Posterior vena cava (tissue), 2 donors: ENCODE data around the gene IRX4. TPM values are rescaled to one million over a fixed set of nuclear protein-coding genes. Genes with fewer than 3 reads are reported as not detected.

ENCODE experiments used
- DNase-seq: peaks from one replicate; pipeline ENCODE4 v3.0.0-alpha.2; 2020; ENCODE audit warnings: low spot score
- intact Hi-C, 2 donors: fragments of 100-400 bp; cut with DNase I; formaldehyde crosslinking; loops; one replicate each; pipeline versions ENCODE4 v1.14.1 to v1.14.2; 2022 to 2023
- total RNA-seq, 2 donors: library from RNA; stranded (reverse); fragmentation: NEBNext Ultra II Directional; extraction: Animal tissue kit (Norgen Biotek cat#: 25700); gene quantifications; one replicate each; pipeline ENCODE4 v1.2.1, GENCODE V29; 2021
- donor health status: DM: yes; HTN: yes; CAD: no.
- donor health status: DM: yes; HTN: yes; CAD: no.

Gene IRX4
- total RNA-seq, 2 donors from 2014 or later: not detected

DNA sequence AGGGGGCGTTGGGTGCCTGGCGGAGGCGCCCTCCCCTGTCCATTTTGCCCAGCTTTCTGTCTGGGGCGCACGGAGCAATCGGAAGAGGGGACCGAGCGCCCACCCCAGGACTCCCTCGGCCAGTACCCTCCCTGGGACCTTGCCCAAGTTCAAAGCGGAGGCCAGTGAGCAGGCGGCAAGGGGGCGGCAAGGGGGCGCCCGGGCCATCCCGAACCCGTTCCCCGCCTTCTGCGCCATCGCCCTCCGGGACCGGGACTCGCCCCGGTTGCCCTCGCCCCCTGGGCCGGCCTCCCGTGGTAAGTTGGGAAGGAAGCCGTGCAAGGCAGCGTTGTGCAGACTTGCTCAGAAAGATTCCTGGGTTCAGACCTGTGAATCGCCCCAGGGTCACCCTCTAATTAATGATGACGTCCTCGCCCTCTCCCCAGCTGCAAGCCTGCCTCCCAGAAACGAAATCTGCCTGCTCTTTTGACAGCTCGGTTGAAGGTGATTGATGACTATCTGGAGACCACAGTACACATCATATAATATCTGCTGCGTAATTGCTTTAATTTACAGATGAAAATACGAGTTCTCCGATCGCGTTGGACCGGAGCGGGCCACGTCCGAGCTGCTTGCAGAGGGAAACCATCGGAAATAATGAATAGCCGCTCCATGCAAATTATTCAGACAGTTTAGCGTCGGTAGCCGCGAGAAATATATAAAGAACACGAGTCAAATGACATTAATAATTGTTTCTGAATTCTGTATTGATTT lies 1.4 kb upstream of the IRX4 start:
- intact Hi-C loops: no loop called here
- no peak for DNase-seq

DNA sequence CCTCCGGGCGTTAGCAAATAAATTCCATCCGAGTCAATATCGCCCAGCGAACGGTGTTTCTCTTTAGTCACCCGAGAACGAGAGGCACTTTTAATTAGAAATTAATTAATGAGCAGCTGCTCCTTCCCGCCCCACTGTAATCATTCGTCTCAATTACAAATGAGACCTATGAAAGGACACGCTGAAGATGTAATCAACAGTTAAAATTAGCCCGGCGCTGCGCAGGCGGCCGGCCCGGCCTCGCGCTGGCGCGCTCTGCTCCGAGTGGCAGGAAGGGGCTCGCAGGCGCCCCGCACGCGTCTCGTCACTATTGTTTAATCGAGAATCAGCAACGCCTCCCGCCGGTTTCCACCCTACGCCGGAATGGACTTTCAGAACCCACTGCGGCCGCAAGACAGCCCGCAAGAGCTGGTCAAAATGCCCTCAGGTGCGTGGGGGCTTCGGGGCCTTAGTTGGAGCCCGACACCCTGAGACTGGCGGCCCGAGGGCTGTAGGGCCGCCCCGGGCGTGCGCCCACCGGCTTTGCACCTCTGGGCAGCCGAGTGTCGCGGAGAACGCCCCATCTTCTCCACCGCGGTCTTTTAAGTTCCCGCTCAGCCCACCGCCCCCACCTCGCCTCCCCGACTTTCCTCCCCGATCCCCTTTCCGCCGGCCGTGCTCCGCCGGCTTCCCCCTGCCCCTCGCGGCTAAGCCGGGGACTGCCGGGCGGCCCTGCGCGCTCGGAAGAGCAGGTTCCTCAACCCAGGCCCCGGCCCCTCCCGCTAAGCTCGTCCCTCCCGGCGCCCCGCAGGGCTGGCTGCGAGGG lies 597 bp upstream of the IRX4 start:
- intact Hi-C loops: no loop called here

DNA sequence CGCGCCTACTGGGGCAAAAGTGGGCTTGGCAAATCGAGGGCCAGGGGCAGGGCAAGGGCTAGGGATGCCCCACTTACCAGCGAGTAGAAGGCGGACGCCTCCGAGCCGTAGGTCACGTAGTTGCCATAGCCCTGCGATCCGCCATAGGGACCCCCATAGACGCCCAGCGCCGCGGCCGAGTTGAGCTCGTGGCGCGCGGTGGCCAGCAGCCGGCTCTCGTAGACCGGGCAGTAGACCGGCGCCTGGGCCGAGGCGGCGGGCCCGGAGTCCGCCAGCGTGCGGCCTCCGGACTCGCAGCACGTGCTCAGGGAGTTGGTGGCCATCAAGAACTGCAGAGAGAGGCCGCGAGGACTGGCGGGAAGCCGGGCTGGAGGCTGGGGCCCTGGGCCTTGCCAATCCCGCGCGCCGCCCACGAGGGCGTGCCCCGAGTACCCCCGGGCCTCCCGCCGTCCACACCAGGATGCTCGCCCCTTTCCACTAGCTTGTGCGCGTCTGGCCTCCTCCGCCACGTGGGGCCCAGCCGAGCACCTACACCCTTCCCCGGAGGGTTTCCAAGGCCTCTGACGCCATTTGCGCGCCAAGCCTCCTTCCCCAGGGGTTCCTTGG lies 891 bp downstream of the IRX4 start:
- intact Hi-C loops: no loop called here
- no peak for DNase-seq

More for the DNA sequence above, 597 bp upstream of the IRX4 start:
- no peak for DNase-seq

DNA sequence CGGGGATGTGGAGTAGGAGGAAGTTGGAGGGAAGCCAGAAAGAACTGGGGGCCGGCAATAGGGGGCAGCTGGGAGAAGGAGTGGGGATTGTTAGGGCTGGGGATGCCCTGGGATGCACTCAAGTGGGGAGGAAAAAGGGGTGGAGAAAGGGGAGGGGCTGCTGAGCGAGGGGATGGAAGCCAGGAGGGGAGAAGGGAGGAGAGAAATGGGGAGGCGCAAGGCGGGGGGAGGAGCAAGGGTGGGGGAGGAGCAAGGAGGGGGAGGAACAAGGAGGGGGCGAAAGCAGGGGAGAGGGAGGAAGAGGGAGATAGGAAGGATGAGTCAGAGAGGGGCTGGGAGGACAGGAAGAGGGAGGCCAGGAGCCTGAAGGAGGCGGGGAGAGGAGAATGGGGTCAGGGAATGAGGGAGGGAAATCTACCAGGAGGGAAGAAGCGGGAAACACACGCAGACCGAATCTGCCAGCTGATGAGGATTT lies 1.6 kb downstream of the IRX4 start:
- intact Hi-C loops: no loop called here
- no peak for DNase-seq

DNA sequence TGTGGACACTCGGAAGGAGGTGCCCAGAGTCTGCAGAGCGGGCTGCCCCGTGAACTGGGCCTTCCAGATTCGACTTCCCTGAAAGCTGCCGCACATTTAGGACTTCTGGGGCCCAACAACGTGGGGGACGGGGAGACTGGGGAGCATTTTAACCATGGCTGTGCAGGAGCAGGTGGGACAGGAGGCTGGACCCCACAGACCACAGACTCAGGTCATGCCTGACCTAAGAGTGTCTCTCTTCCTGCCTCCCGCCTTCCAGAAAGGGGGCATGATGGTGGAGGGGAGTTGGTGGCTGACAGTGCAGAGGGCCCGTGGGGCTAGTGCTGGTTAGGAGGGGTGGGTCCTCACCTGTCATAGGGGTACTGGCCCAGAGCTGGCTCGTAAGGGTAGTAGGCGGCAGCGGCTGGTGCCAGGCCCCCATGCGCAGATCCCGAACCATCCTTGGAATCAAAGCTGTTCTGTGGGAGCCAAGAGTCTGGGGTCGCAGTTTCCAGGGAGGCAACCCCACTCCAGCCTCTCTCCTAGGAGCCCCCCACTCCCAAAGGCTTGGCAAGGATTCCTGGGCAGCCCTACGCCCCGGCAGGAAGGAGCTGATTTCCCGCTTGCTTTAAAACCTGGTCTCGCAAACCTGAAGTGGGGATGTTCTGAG lies 2.2 kb downstream of the IRX4 start:
- DNase-seq: no peak
- intact Hi-C loops: no loop called here

DNA sequence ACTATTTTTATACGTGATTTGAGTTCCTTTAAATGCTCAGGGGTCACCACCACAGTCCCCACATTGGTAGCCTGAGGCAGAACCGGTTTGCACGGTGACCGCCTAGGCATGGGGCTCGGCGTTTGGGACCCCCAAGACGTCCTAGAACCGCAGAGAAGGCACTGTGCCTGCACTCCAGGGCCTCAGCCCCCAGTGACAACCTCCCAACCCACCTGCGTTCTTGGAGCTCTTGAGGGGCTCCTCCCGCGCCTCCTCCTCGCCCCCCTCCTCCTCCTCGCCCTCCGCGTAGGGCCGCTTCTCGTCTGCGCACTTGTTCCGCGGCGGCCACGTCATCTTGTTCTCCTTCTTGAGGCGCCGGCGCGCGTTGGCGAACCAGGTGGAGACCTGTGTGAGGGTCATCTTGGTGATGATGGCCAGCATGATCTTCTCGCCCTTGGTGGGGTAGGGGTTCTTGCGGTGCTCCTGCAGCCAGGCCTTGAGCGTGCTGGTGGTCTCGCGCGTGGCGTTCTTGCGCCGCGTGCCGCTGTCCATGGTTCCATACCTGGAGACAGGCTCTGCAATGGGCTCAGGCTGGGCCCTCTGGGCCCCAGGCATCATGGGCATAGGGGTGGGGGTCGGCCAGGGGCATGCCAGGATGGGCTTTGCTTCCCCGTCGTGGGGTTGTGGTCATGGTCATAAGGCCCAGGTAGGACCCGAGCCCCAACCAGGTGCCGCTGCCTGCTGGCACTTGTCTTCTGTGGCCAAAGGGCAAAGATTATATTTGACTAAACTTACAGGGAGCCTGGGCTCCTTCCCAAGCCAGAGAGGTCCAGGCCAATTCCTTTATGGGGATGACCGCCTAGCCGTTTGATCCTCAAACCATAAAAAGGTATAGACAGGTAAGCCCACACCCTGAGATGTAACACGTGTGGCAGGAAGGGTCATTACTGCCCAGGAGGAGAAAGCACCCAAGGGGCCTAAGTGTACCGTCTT lies 3.1 kb downstream of the IRX4 start:
- DNase-seq: no peak
- intact Hi-C loops: no loop called here

DNA sequence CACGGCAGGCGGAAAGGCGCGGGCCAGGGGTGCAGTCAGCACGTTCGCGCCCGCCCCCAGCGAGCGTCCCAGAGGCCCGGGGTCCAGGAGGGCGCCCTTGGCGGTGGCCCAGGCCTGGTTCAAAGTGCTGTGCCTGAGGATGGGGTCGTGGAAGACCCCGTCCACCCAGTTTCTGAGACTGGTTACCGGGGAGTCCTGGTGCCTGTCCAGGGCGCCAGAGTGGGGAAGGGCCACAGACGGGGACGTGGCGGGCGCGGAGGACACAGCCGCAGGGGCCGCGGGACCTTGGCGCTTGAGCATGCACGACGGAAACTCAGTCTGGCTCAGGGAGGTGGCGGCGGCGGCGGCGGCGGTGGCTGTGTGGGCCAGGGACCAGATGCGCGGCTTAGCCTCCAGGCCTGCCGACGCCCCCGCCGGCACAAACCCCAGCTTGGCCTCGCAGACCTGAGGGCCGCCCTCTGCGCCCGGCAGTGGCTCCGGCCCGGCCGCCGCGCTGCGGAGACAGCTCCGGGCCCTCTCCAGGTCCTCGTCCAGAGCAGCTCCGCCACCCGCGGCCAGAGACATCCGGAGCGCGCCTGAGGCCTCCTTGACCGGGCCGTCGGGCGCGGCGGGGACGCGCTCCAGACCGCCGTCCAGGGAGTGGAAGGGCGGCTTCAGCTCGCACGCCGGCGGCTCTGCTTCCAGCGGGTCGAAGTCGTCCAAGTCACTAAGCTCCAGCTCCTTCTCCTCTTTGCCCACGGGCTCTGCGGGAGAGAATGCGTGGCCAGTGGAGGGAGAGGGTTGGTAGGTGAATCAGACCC lies 4.5 kb downstream of the IRX4 start:
- intact Hi-C loops: no loop called here
- no peak for DNase-seq

DNA sequence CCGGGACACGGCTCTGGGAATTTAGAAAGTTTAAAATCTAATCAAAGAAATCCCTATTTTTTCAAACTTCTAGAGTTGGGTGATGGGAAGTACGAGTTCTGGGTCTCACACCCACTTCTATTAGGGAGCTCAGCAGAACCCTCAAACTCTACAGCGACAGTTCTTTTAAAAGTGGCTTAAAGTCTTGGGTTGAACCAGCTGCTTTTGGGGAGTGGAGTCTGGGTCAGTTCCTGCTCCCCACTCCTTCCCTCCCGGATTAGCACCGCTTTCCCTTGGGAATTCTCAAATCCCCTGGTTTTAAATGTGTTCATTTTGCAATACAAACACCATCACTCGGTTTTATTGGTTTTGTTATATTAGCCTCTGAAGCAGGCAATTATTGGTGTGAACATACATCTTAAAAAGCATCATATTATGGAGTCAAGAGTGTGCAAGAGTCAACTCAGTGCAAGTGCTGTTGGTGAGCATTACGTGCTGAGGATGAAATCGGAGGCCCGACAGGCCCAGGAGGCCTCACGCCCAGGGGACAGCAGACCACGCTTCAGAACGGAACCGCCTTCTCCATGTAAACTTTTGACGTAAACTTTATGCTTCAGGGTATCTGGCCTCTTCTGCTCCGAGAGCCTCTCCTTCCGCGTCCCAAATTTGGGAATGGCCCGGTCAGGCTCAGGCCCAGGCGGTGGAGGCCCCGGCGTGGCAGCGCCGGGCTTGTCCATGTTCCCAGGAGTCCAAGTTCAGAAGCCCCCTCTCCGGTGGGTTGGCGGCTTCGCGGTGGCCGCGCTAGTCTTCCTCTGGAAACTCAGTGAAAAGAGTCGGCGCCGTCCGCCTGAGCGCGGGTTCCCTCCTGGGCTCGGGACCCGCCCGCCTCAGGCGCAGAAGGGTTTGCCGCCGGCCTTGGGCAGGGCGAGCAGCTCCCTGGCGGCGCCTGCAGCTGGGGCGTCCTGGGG lies 5.3 kb downstream of the IRX4 start:
- intact Hi-C loops: no loop called here
- DNase-seq: no peak

DNA sequence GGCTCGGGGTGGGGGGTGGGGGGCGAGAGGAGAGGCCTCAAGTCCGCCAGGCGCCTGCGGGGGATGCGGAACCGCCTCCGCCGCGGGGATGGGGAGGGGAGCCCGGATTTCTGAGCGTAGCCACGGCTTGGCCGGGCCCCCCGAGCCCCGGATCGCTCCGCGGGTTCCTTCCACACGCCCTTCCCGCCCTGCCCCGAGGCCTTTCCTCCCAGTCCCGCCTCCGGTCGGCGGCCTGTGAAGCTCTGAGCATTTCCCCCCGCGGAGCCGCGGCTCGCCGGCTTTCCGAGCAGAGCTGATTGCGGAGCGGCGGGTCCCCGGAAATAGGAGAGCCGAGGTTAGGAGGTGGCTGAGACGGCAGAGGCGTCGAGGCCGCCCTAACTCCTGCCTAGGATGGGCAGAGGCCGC lies 6.1 kb downstream of the IRX4 start:
- no peak for DNase-seq
- intact Hi-C loops: no loop called here

DNA sequence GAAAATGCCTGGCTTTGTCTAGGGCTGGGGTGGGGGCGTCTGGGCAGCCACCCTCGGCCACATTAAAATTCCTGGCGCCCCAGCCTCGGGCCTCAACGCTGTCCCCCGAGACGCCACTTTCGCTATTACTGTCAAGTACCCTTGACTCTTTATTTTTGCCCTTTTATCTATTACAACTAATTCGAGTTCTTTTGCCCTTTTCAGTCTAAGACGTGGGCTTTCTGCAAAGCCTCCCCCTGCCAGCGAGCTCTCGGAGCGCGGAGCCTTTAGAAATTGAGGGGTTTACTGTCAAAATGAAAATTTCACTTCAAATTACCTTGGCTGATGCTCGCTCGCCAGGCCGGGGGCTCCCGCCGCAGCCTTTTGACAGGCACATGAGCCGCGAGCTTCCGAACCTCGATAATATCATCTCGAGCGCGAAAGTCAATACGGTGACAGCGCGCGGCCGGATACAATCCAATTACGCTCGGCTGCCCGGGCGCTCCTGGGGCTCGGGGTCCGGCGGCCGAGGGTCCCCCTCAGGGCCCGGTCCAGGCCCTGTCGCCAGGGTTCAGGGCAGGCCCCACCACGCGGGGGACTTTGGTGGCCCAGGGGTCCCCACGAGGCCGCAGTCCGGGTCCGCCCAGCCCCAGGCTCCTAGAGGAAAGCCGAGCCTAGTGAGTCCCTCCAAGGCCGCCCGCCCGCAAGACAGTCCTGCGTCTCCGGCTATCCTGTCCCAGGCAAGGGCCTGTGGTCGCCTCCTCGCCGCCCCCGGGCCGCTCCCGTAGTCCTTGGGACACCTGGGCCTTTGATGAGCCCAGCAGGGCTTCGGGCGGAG lies 6.7 kb downstream of the IRX4 start:
- intact Hi-C loops: no loop called here

DNA sequence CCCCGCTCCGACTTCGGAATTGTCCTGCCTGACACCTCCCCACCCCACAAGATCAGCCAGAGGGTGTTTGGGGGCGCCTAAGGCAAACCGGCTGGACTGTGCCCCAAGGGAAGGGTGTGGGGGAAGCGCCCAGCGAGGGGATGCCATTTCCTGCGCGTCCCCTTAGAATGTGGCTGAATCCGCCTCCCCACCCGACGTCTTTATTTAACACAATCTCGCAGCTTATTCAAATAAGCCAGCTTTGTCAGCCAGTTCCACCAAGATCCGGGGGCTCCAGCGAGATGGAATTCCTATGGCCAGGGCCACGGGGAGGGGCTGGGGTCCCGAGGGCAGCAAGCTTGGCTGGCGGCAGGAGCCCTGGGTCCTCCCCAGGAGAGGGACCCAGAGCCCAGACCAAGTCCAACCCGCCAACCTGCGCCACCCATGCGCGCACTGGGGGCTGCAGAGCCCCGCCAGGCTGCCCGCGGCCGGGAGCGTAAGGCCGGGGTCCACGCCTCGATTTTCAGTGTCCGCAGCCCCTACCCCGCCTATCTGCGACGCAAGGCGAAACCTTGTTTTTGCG lies 7.4 kb downstream of the IRX4 start:
- intact Hi-C loops: no loop called here
- DNase-seq: no peak

More for the DNA sequence above, 6.7 kb downstream of the IRX4 start:
- DNase-seq: no peak

DNA sequence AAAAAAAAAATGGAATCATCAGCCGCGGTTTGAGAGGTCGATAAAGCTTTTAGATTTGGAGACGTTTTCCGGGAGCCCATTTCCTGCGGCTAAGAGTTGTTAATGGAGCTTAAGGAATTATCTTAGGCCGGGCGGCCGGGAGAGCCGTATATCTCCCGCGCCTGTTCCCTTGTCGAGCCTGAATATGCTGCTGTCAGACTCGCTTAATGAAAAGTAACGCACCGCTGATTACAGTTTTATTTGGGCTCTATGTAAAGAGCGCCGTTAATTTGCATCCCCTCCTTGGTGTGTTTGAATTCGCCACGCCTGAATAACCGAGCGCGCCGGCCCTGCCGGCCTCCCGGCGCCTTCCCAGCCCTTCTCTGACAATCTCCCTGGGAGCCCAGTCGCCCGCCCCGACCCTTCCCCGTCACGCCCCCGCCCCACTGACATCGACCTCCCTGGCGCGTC lies 7.9 kb downstream of the IRX4 start:
- intact Hi-C loops: no loop called here
- no peak for DNase-seq

DNA sequence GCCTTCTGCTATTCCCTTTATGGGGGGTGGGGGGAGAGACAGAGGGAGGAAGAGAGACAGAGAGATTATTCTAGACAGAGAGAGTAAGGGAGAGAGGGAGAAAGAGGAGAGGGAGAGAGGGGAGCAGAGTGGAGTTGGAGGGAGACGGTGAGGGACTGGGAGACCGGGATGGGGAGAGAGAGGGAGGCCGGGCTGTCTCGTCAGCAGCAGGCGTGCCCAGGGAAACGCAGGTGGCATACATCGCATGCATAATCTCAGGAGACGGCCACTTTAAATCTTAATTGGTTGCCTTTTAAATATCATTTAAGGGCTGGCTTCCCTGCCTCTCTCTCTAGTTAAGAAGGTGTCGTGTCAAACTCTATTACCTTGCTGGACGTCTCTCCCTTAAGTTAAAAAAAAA lies 8.4 kb downstream of the IRX4 start:
- intact Hi-C loops: no loop called here
- DNase-seq: no peak

DNA sequence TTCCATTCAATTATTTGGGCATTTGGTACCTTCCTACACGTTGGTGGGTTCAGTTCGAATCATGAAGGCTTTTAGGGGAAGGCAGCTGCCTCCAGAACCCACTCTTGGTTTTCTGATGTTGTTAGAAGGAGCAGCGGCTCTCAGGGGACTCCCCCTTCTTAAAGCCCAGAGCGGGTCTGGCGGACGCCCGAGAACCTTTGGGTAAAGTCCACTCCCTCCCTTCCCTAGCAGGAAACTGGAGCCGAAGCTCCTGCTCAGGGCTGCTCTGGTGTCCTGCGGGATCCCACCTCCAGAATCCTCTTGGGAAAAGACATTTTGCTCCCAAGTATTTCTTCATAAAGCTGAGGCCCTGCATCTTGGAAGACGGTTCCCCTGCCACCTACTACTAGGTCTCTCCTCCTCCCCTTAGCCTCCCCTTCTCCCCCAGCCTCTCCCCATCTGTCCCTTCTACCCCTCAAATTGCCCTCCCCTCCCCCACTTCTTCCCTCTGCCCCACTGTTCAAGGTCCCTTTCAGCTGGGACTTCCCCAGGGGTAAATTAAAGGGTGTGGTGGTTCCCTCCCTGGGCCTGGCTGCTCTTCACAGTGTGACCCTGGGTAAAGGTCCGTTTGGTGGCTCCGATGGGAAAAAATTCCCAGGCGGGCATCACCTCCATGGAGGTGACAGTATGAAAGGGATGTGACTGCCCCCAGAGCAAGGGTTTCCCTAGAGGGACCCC lies 9.3 kb downstream of the IRX4 start:
- no peak for DNase-seq
- intact Hi-C loops: no loop called here

DNA sequence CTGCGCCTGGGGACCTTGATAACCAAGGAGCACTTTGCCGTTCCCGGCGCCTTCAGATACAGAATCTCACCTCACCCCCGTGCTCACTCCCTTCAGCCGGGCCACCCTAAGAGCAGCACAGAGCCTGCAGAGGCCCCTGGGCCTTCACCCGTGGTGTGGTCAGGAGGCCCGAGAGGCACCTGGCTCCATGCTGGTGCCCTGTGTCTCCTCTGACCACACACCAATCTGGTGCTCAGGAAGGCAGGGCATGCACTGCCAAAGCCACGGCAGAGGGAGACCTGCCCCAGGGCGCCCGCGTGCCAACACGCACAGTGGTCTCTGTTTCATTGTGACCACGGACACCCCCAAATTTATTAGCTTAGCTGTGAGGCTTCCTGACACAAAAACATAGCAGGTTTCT lies 11.3 kb downstream of the IRX4 start:
- intact Hi-C loops: no loop called here
- no peak for DNase-seq
